Measurements from ENCODE around the gene HOXA3.

The HOXA3 gene

GRCh38 chr7:27111751-27112277 lies 40.6 kb downstream of the HOXA3 start:
- DNase-seq = no peak

- no peak for DNase-seq
Measured at GRCh38 chr7:27111042-27111750, 41.2 kb downstream of the HOXA3 start.

- no peak for DNase-seq
Measured at GRCh38 chr7:27110186-27111031, 42.0 kb downstream of the HOXA3 start.

- no peak for DNase-seq
Measured at GRCh38 chr7:27109466-27110185, 42.8 kb downstream of the HOXA3 start.

GRCh38 chr7:27108390-27109127 lies 43.8 kb downstream of the HOXA3 start:
- DNase-seq = no peak

GRCh38 chr7:27107391-27108381 lies 44.7 kb downstream of the HOXA3 start:
- DNase-seq = no peak

GRCh38 chr7:27106901-27107240 lies 45.5 kb downstream of the HOXA3 start:
- no peak for DNase-seq

- DNase-seq = no peak
Measured at GRCh38 chr7:27106181-27106900, 46.0 kb downstream of the HOXA3 start.

GRCh38 chr7:27105301-27106031 lies 46.9 kb downstream of the HOXA3 start:
- no peak for DNase-seq

- DNase-seq = no peak
Measured at GRCh38 chr7:27104341-27105058, 47.9 kb downstream of the HOXA3 start.

GRCh38 chr7:27103489-27104226 lies 48.7 kb downstream of the HOXA3 start:
- DNase-seq = no peak

- DNase-seq = no peak
Measured at GRCh38 chr7:27102581-27103442, 49.6 kb downstream of the HOXA3 start, which contains the start of gene HOXA2. Gene HOXA2 (minus strand): TSS chr7:27102683. CDS start chr7:27102500, 183 bp downstream.

GRCh38 chr7:27101957-27102580 lies 50.3 kb downstream of the HOXA3 start:
- no peak for DNase-seq

GRCh38 chr7:27101171-27101956 lies 51.0 kb downstream of the HOXA3 start:
- DNase-seq = no peak

- DNase-seq = no peak
Measured at GRCh38 chr7:27100694-27101170, 51.7 kb downstream of the HOXA3 start.

Measured in DMS153 (cell line).